Suppressor macrophage (primary cell): ENCODE measurements around the gene KLHL21.
A peak's percentile ranks its signal among the peaks of the same experiment; 100 is the strongest.

ENCODE experiments used
- DNase-seq, 4 experiments: peaks; one replicate each; pipeline ENCODE4 v3.0.0-alpha.2; 2020 to 2022

KLHL21 gene

GRCh38 chr1:6546326-6546725 is 56.3 kb downstream of the KLHL21 start:
- peak in 3 of 4 experiments; percentile 8 to 25 (median 14) for DNase-seq

- no peak for DNase-seq
Observed at GRCh38 chr1:6545276-6546112, 57.2 kb downstream of the KLHL21 start.

DNA sequence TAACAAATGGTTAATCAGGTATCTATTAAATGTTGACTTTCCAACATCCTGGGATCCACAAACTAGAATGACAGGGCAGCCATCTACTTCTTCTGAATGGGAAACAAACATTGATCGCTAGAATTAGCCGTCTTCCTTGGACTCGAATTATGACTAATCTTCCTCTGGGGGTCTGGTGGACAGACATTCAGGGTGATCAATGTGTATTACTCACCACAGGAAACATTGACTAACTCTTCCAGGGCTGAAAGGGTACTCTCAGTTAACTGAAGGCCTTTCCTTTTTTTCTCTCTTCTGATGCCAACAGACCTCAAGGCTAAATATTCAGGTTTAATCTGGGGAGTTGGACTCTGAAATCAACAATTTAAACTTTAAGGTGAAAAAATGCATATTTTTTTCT is 57.8 kb downstream of the KLHL21 start:
- DNase-seq, result no peak
